LHCN-M2 (cell line): ENCODE results near the gene GBP5. TPM values are rescaled to one million over a fixed set of nuclear protein-coding genes. Genes with fewer than 3 reads are reported as not detected.
A peak's percentile ranks its signal among the peaks of the same experiment; 100 is the strongest.
"Not testable (repeated sequence)": the region's sequence is repeated elsewhere in the genome, so short reads cannot be mapped to it uniquely, and the experiment has no call there.

Experiments used
- DNase-seq: peaks from one replicate; pipeline ENCODE4 v3.0.0-alpha.2; 2012; ENCODE audit warnings: low read depth
- total RNA-seq: library from RNA; depleted of rRNA; stranded (reverse); fragments of >200 nt; gene quantifications from 2 replicates; pipeline ENCODE4 v1.2.3, GENCODE V29; 2014

The GBP5 gene
- total RNA-seq, 1 experiment from 2014 or later, result 0.40 TPM

DNA sequence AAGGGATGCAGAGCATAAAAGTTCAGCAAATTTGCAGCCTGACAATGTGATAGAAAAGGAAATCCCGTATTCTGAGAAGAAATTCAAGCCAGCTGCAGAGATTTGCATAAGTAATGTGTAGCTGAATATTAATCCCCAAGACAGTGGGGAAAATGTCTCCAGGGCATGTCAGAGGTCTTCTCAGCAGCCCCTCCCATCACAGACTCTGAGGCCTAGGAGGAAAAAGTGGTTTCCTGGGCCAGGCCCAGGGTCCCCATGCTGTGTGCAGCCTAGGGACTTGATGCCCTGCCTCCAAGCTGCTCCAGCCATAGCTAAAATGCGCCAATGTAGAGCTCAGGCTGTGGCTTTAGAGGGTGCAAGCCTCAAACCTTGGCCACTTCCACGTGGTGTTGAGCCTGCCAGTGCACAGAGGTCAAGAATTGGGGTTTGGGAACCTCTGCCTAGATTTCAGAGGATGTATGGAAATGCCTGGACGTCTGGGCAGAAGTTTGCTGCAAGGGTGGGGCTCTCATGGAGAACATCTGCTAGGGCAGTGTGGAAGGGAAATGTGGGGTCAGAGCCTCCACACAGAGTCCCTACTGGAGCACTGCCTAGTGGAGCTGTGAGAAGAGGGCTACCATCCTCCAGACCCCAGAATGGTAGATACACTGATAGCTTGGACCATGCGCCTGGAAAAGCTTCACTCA, 11.6 kb upstream of the GBP5 start:
- DNase-seq, result not testable (repeated sequence)

DNA sequence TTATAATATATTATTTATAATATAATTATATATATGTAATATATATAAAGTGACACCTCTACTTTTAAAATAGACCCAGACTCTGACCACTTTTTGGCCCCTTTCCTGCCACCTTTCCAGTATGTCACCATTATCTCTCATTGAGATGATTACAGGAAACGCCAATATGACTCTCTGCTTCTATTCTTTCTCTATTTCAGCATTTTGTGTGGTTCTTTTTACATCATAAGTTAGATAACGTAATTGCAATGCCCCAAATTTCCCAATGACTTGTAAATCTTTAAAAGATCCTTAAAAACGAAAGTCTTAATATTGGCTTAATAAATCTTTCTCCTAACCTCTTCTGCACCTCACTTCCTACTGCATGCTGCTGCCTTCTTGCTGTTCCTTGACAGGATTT, 8.1 kb upstream of the GBP5 start:
- no peak for DNase-seq

GRCh38 chr1:89279011-89279466, 6.4 kb upstream of the GBP5 start:
- DNase-seq, result no peak

DNA sequence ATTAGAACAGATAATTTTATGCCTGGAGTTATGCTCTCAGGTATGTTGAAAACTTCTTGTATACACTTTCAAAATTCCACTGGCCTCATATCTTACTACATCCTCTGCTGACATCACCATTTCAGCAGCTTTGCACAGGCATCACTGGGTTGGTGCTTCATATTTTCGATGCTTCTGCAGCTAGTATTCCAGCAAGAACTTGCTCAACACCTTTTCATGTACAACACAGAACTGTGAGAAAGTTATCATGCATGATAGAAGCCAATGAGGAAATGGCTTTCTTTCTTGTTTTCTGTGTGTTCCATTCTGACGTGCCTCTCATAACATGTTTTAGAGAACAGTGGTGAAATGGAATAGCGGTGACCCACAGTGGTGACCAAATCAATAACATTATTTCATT, 5.1 kb upstream of the GBP5 start:
- DNase-seq, result no peak

DNA sequence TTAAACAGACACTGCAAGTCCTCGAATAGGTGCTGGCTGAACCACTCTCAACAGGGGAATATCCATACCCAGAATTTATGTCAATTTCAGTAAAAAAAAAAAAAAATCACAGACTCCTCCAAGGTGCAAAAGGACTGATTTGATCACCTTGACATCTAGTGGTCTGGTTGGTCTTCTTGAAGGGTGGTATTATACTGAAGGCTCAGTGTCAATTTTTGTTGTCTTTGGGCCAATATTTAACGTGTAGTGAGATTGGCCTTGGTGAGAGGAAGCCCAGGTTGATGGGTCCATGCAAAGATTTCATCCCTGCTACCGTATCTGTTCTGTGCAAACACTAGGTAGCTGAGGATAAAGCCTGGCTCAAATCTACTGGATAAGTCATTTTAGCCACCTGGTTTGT, 4.0 kb upstream of the GBP5 start:
- peak; percentile 12 for DNase-seq

- peak; percentile 89 for DNase-seq
Measured at GRCh38 chr1:89274411-89274857, 1.8 kb upstream of the GBP5 start.

- no peak for DNase-seq
Measured at GRCh38 chr1:89273324-89273778, 691 bp upstream of the GBP5 start.

DNA sequence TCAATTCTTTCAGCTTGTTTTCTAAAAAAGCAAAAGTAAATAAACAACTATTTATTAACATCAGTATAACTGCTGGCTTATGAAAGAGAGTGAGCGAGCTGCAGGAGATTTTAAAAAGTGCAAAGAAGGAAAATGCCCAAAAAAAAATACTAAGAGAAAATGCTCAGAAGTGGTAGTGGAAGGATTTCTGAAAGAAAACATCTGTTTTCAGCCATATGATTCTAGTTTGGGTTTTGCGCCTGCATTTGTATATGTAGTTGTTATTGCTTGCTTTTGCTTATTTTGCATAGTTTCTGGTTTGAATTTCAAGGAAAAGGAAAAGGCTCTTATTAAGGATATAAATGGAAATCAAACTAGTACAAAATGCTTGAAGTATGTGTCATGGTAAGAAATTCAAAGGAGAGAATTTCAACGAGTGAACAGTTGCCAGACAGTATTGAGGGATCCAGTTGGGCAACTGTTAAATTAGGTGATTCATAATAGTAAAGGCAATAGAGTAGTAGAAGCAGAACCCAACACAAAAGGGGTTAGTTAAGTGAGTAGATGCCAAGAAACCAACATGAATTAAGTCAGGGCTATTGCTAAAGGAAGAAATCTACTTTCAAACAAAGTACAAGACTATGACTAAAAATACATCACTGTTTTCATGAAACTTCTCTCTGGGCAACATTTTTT, 1.2 kb downstream of the GBP5 start:
- DNase-seq, result peak; percentile 88

GRCh38 chr1:89270423-89270822, 2.2 kb downstream of the GBP5 start:
- DNase-seq, result no peak

DNA sequence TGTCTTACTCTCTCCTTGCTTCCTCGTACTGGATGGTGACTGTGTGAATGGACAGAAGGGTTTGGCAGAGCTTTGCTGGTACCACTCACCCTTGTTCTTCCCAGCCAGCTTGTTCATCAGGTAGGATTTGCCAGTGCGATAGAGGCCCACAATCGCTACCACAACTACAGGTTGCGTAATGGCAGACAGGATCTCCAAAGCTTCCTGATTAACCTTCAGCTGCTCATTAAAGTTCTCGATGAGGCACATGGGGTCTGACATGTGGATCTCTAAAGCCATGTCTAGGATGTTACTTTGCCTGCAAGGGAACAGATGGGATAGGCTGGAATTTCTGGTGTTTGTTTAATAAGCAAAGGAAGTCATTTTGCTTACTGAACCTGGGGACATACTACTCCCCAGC, 3.4 kb downstream of the GBP5 start:
- no peak for DNase-seq

DNA sequence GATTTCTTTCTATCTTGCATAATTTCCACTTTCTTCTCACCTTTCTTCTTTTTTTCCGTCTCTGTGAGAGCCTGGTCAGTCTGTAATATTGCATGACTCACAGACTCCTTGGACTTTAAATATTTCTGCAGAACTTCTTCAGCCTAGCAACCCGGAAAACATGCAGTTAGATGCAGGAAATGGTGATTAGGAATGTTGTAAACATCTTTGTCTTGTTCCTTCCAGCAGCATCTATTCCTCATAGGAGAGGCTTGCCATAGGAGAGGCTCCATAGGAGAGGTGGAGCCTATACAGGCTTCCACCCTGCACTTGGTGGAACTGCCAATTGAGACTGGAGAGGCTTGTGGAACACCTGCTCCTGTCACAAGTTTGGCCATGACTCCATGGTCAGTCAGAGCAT, 10.0 kb downstream of the GBP5 start:
- DNase-seq, result peak; percentile 64

DNA sequence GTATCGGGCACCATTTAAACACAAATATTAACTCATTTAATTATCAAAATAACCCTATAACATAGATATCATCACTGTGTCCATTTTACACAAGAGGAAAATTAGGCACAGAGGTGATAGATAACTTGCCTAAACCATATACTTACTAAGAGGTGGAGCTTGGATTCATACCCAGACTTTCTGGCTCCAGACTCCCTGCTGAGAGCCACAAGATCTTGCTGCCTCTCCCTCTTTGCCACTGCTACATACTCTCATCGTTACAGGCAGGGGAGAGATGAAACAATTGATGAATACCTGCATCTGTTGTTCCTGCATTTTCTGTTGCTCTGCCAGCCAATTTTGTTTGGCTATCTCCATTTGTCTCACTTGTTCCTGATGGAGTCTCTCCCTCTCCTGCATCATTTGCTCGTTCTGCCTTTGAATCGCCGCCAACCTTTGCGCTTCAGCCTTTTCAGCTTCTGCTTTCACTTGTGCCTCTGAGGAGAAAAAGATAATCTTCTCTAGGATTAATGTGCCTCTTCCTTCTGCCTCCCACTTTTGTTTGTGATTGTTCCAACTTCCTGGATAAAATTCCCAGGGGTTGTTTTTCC, 10.6 kb downstream of the GBP5 start:
- DNase-seq, result peak; percentile 32

GRCh38 chr1:89260566-89261255, 11.9 kb downstream of the GBP5 start:
- DNase-seq, result peak; percentile 67

DNA sequence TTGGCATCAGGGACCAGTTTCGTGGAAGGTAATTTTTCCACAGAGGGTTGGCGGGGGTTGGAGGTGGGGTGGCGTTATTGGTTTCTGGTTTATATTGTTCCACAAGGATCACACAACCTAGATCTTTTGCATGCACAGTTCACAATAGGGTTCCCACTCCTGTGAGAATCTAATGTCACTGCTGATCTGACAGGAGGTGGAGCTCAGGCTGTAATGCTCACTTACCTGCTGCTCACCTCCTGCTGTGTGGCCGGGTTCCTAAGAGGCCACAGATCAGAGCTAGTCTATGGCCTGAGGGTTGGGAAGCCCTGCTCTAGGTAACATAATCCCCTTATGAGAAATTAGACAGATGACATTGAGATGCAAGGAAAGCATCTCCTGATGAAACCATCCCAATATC, 12.6 kb downstream of the GBP5 start:
- DNase-seq, result no peak

GRCh38 chr1:89259283-89259971, 13.2 kb downstream of the GBP5 start:
- no peak for DNase-seq

DNA sequence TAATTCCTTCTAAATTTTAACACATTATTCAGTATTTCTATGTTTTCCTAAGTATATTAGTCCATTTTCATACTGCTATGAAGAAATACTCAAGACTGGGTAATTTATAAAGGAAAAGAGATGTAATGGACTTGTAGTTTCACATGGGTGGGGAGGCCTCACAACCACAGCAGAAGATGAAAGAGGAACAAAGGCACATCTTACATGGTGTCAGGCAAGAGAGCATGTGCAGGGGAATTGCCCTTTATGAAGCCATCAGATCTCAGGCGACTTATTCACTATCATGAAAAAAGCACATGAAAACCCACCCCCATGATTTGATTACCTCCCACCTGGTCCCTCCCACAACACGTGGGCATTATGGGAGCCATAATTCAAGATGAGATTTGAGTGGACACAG, 15.6 kb downstream of the GBP5 start:
- DNase-seq, result no peak

DNA sequence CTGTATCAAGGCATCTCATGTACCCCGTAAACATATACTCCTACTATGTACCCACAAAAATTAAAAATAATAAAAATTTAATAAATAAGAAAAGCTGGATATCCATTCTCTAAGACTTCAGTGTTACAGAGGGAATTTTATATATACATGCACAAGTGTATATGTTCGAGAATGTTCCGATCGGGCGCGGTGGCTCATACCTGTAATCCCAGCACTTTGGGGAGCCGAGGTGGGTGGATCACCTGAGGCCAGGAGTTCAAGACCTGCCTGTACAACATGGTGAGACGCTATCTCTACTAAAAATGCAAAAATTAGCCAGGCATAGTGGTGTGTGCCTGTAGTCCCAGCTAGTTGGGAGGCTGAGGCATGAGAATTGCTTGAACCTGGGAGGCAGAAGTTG, 17.1 kb downstream of the GBP5 start:
- not testable (repeated sequence) for DNase-seq

- no peak for DNase-seq
Measured at GRCh38 chr1:89254658-89255287, 17.9 kb downstream of the GBP5 start.

GRCh38 chr1:89243046-89243445, 29.6 kb downstream of the GBP5 start:
- no peak for DNase-seq
